ENCODE data around the gene GUCY2C. TPM values are rescaled to one million over a fixed set of nuclear protein-coding genes. Genes with fewer than 3 reads are reported as not detected.

The GUCY2C gene
- total RNA-seq, 1 donor: not detected

GRCh38 chr12:14563046-14563445 lies 133.4 kb downstream of the GUCY2C start:
- Histone ChIP-seq H3K27me3 (ENCODE audit: insufficient read depth, low read length) (no peaks in the 10 kb centered on the region), H4K20me1 (ENCODE audit: insufficient read depth, low read length) (no peaks in the 10 kb centered on the region), H3K9me3 (ENCODE audit: low read depth, low read length) (no peaks in the 10 kb centered on the region), H3K4me3 (ENCODE audit: insufficient read depth, low read length) (no peak overlapping the region), H3K79me2 (ENCODE audit: insufficient read depth, low read length) (no peaks in the 10 kb centered on the region), H3K36me3 (ENCODE audit: insufficient read depth, low read length) (no peaks in the 10 kb centered on the region), H3K4me1 (ENCODE audit: insufficient read depth, low read length) (no peaks in the 10 kb centered on the region), H2AFZ (ENCODE audit: low read length) (no peak overlapping the region), H3K4me2 (ENCODE audit: insufficient read depth, low read length) (no peak overlapping the region), H3K27ac (ENCODE audit: low read depth, low read length) (no peak overlapping the region)
- TF ChIP-seq CTCF (IDR thresholded peaks at IDR 0.05; ENCODE audit: extremely low read depth, low read depth, low read length): no peak
- no peak for DNase-seq (ENCODE audit: insufficient read length, low spot score, missing footprints)

Other genes starting within 250 kb of the GUCY2C start
- 2.9 and 4.7 TPM in 2 replicates for gene PLBD1, start 128.7 kb downstream of the GUCY2C start, total RNA-seq
- 10.3 and 19.5 TPM in 2 replicates for gene WBP11, start 106.9 kb upstream of the GUCY2C start, total RNA-seq
- gene C12orf60, start 107.1 kb upstream of the GUCY2C start, total RNA-seq: 0.59 and 0.72 TPM in 2 replicates
- under 0.01 TPM in 1 of 2 replicates, not detected in the other for gene SMCO3, start 117.6 kb upstream of the GUCY2C start, total RNA-seq
- gene ART4, start 146.9 kb upstream of the GUCY2C start, total RNA-seq: not detected in 2 replicates
- gene MGP, start 189.3 kb upstream of the GUCY2C start, total RNA-seq: 8.0 and 16.8 TPM in 2 replicates
- not detected in 2 replicates for gene ERP27, start 241.9 kb upstream of the GUCY2C start, total RNA-seq